HG03025 (cell line): ENCODE data around the gene ARL15.

Experiments used
- ATAC-seq: cut with Tn5 transposase; IDR thresholded peaks from one replicate; pipeline ENCODE4 v1.9.1; 2021; ENCODE audit warnings: mild to moderate bottlenecking, moderate library complexity; ENCODE audit not compliant: unreplicated experiment, low FRiP score

Gene ARL15

GRCh38 chr5:54254482-54255198 lies 55.7 kb downstream of the ARL15 start:
- no peak for ATAC-seq

GRCh38 chr5:54251981-54252380 lies 58.4 kb downstream of the ARL15 start:
- no peak for ATAC-seq

- no peak for ATAC-seq
Observed at GRCh38 chr5:54249210-54250028, 61.0 kb downstream of the ARL15 start.

GRCh38 chr5:54247226-54247625 lies 63.1 kb downstream of the ARL15 start:
- no peak for ATAC-seq

GRCh38 chr5:54243483-54244080 lies 66.8 kb downstream of the ARL15 start:
- no peak for ATAC-seq

GRCh38 chr5:54242297-54242696 lies 68.1 kb downstream of the ARL15 start:
- no peak for ATAC-seq

GRCh38 chr5:54234304-54234933 lies 76.0 kb downstream of the ARL15 start:
- ATAC-seq, result no peak

GRCh38 chr5:54230936-54231685 lies 79.3 kb downstream of the ARL15 start:
- ATAC-seq, result no peak

GRCh38 chr5:54229041-54229780 lies 81.2 kb downstream of the ARL15 start:
- peak; percentile 92 for ATAC-seq

GRCh38 chr5:54227759-54228158 lies 82.6 kb downstream of the ARL15 start:
- no peak for ATAC-seq

GRCh38 chr5:54227109-54227508 lies 83.3 kb downstream of the ARL15 start:
- no peak for ATAC-seq

- ATAC-seq, result no peak
Observed at GRCh38 chr5:54226215-54226614, 84.2 kb downstream of the ARL15 start.

- no peak for ATAC-seq
Observed at GRCh38 chr5:54224103-54224826, 86.1 kb downstream of the ARL15 start.

- ATAC-seq, result no peak
Observed at GRCh38 chr5:54222336-54222735, 88.0 kb downstream of the ARL15 start.

GRCh38 chr5:54221135-54221534 lies 89.2 kb downstream of the ARL15 start:
- ATAC-seq, result no peak

GRCh38 chr5:54220230-54221040 lies 89.9 kb downstream of the ARL15 start:
- ATAC-seq, result no peak

- no peak for ATAC-seq
Observed at GRCh38 chr5:54217826-54218503, 92.4 kb downstream of the ARL15 start.
